Measurements from ENCODE around the gene LIX1L. TPM values are rescaled to one million over a fixed set of nuclear protein-coding genes. Genes with fewer than 3 reads are reported as not detected.

LIX1L gene
- total and polyA plus RNA-seq, 2 donors (not counting 3 experiments of a cell fraction or from before 2014, with no cell fraction given): 54.9 to 56.4 TPM

GRCh38 chr1:146001709-146002108 is 43.9 kb upstream of the LIX1L start:
- Histone ChIP-seq H3K27ac (ENCODE audit: insufficient read depth, low read depth, low read length) (no peak overlapping the region), H3K9ac (replicated peaks; ENCODE audit: extremely low read depth, insufficient read depth, low read length) (no peak overlapping the region), H3K4me2 (ENCODE audit: insufficient read depth, low read length) (no peak overlapping the region), H3K4me1 (ENCODE audit: control insufficient read depth, extremely low read depth, insufficient read depth, low read length) (peaks cover 14% of the 10 kb centered on the region), H4K20me1 (replicated peaks; ENCODE audit: control insufficient read depth, extremely low read depth, insufficient read depth, low read length) (no peaks in the 10 kb centered on the region), H3K27me3 (ENCODE audit: control insufficient read depth in 2 of 2, insufficient read depth in 2 of 2, low read length in 2 of 2) (no peaks in the 10 kb centered on the region), H3K79me2 (ENCODE audit: control insufficient read depth, insufficient read depth, low read length) (no peaks in the 10 kb centered on the region), H2AFZ (ENCODE audit: low read depth, low read length) (no peak overlapping the region), H3K4me3 (replicated peaks in 1 of 3; ENCODE audit: insufficient read depth in 1 of 3, low read depth in 1 of 3, low read length in 3 of 3) (no peak overlapping the region), H3K9me3 (replicated peaks; ENCODE audit: control insufficient read depth, insufficient read depth, low read length) (no peaks in the 10 kb centered on the region), H3K36me3 (ENCODE audit: control insufficient read depth in 2 of 2, extremely low read depth in 1 of 2, insufficient read depth in 2 of 2, low read length in 2 of 2) (no peaks in the 10 kb centered on the region), H3K9me1 (replicated peaks; ENCODE audit: control insufficient read depth, extremely low read depth, insufficient read depth, low read length) (no peaks in the 10 kb centered on the region)
- FAIRE-seq (no peak), DNase-seq (ENCODE audit: low read depth, low spot score) (no peak)
- POLR2A ChIA-PET: interaction anchor here (1.2 kb wide), 1 partner anchor 83 kb away, joined by 4 read pairs; the partner anchor contains the start of gene PEX11B
- dilution Hi-C loops (cut with MboI; ENCODE audit: extremely low pct_ligation_motif_present, low sequenced_read_pairs) (no loop called here), intact Hi-C loops (cut with micrococcal nuclease) (no loop called here)
- CTCF ChIA-PET: interaction anchor here (12.6 kb wide), 1 partner anchor 17 kb away, joined by 496 read pairs; no protein-coding TSS in a partner anchor
- TF ChIP-seq GATA2 (IDR thresholded peaks at IDR 0.05; ENCODE audit: insufficient read depth, insufficient read length, low read depth, low read length): no peak
- no peak for TF ChIP-seq MAX (IDR thresholded peaks at IDR 0.05; ENCODE audit: insufficient read depth, insufficient read length)
- TF ChIP-seq POLR2AphosphoS5 (IDR thresholded peaks at IDR 0.05; ENCODE audit: insufficient read depth, low read depth, low read length): no peak
- no peak for TF ChIP-seq CTCF (IDR thresholded peaks at IDR 0.05; ENCODE audit: extremely low read depth in 1 of 2, insufficient read depth in 1 of 2, low read depth in 1 of 2, low read length in 2 of 2)
- TF ChIP-seq FOS (IDR thresholded peaks at IDR 0.05; ENCODE audit: borderline replicate concordance, insufficient read depth, low read length): no peak
- TF ChIP-seq POLR2A (IDR thresholded peaks at IDR 0.05; ENCODE audit: low read depth, low read length): no peak
- no peak for TF ChIP-seq EZH2 (IDR thresholded peaks at IDR 0.05; ENCODE audit: borderline replicate concordance, low read depth, low read length, severe bottlenecking)
- TF ChIP-seq JUN (IDR thresholded peaks at IDR 0.05; ENCODE audit: borderline replicate concordance, insufficient read depth, insufficient read length, low read depth): no peak
- no peak for TF ChIP-seq MYC (IDR thresholded peaks at IDR 0.05; ENCODE audit: low read depth, low read length)
- no TSS peak for BruUV-seq (replicated peaks)
